ENCODE results near the gene TSTD1. TPM values are rescaled to one million over a fixed set of nuclear protein-coding genes. Genes with fewer than 3 reads are reported as not detected.

Gene TSTD1
- total and polyA plus RNA-seq, 2 of the 8 experiments (the other 6 are each of a cell fraction or from before 2014, with no cell fraction given) = 60.9 to 314 TPM

DNA sequence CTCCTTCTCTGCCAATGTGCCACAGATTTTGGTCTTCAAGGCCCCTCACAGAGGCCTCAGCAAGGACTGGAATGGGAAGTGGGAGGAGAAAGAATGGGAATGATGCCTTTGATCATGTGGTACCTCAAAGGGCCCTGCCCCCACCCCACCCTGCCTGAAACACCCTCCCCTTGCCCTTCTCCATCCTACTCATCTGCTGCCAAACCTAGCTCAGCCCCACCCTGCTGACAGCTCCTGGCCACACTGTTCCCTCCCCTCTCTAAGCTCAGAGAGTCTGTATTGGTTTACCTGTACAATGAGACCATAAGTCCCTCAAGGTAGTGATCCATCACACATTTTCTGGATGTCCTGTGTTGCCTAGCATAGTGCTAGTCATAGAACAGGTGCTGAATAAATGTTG, 37.6 kb upstream of the TSTD1 start (continued):
- no peak for TF ChIP-seq CBX5 (IDR thresholded peaks at IDR 0.05; ENCODE audit: low read depth, low read length)
- no peak for TF ChIP-seq CTBP2 (IDR thresholded peaks at IDR 0.05; ENCODE audit: borderline replicate concordance, insufficient read depth, insufficient read length, low read length)
- no peak for TF ChIP-seq JUN (IDR thresholded peaks at IDR 0.05; ENCODE audit: low read depth, low read length)

Data from H1 (cell line).